ENCODE measurements around the gene EML1.
A peak's percentile ranks its signal among the peaks of the same experiment; 100 is the strongest.

The EML1 gene

DNA sequence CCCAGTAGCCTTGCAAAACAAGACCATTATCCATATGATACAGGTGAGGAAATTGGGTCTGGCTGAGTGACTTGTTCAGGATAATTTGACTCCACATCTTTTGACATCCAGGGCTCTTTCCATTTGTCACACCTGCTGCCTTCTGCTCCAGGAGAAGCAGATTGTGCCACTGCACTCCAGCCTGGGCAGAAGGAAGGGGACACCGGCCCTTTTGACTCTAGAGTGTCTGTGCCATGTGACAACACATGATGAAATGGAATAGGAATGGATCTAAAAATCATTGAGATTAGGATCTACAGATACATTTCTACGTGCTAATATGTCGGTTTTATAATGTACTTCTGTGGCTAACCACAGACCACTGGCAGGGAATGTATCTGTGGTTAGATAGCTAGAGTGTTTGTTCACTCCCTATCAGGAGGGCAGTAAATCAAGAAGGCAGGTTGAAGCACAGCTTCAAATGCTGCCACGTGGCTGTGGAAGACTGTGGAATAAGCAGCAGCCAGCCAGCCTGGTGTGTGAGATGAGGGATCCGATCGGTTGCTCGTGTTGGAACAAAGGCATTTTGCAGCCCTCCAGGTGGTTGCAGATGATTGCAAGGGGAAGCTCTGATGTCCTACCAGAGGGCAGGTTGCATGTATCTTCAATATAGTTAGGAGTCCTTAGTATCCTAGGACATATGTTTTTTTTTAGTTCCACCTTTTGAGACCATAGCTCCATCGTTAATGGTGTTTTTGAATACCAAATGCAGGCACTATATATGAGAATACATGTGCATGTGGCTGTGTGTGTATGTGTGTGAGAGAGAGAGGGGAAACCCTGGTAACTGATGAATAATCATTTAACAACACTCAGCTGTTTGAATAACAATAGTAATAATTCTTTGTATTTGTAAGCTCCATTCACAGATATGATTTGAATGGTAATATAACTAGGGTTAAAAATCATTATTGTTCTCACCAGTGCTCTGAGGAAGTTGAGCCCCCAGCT lies 28.6 kb downstream of the EML1 start:
- no peak overlapping the region for H3K4me3 ChIP-seq (ENCODE audit: control insufficient read depth, low read depth, low read length)
- TF ChIP-seq, protein P1, sequence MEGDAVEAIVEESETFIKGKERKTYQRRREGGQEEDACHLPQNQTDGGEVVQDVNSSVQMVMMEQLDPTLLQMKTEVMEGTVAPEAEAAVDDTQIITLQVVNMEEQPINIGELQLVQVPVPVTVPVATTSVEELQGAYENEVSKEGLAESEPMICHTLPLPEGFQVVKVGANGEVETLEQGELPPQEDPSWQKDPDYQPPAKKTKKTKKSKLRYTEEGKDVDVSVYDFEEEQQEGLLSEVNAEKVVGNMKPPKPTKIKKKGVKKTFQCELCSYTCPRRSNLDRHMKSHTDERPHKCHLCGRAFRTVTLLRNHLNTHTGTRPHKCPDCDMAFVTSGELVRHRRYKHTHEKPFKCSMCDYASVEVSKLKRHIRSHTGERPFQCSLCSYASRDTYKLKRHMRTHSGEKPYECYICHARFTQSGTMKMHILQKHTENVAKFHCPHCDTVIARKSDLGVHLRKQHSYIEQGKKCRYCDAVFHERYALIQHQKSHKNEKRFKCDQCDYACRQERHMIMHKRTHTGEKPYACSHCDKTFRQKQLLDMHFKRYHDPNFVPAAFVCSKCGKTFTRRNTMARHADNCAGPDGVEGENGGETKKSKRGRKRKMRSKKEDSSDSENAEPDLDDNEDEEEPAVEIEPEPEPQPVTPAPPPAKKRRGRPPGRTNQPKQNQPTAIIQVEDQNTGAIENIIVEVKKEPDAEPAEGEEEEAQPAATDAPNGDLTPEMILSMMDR (IDR thresholded peaks at IDR 0.05; ENCODE audit: control insufficient read depth, insufficient read depth, low read depth, low read length, missing control alignments), result no peak
- peak; percentile 87 for DNase-seq (ENCODE audit: low read depth)

DNA sequence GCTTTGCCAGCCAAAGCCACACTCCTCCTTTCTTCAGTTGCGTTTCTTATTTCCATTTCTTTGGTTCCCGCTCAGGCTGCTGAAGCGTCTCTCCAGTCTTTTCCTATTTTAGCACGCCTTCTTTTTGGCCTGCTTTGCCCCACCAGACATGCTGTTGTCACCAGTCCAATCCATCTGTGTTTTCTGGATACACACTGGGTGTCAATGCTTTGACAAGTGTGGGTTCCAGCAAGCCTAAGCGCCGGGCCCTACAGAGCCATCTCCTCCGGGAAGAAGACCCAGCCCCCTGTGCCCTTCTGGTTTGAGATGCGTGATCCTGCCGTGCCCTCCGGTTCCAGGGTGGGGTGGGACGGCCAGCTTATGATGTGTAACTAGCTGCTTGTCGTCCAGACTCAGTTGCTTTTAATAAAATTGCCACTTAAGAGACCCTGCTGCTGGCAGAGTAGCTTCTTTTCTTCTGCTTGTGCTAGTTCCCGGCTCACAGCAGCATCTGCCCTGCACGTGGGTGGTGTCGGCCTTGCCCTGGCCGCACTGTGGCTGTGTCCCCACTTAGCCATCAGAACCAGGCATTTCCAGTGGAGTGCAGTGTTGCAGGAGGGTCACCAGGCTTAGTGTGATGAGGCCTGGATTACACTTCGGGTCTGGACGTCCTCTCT lies 29.7 kb downstream of the EML1 start:
- TF ChIP-seq, protein P1 (IDR thresholded peaks at IDR 0.05; ENCODE audit: control insufficient read depth, insufficient read depth, low read depth, low read length, missing control alignments), result no peak
- no peak overlapping the region for H3K4me3 ChIP-seq (ENCODE audit: control insufficient read depth, low read depth, low read length)
- DNase-seq (ENCODE audit: low read depth), result no peak

GRCh38 chr14:99824776-99825175 lies 31.6 kb downstream of the EML1 start:
- TF ChIP-seq, protein P1 (IDR thresholded peaks at IDR 0.05; ENCODE audit: control insufficient read depth, insufficient read depth, low read depth, low read length, missing control alignments), result no peak
- DNase-seq (ENCODE audit: low read depth), result no peak
- H3K4me3 ChIP-seq (ENCODE audit: control insufficient read depth, low read depth, low read length), result no peak overlapping the region

DNA sequence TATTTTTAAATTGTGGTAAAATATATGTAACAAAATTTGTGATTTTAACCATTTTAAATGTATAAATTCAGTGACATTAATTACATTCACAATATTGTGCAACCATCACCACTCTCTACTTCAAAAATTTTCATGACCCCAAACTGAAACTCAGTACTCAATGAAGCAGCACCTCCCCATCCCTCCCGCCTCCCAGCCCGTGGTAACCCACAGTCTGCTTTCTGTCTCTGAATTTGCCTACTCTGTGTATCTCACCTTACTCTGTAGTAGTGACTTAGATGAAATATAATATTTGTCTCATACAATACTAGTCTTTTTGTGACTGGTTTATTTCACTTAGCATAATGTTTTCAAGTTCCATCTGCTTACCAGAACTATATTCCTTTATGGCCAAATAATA lies 36.2 kb downstream of the EML1 start:
- TF ChIP-seq, protein P1 (IDR thresholded peaks at IDR 0.05; ENCODE audit: control insufficient read depth, insufficient read depth, low read depth, low read length, missing control alignments), result no peak
- DNase-seq (ENCODE audit: low read depth), result no peak
- H3K4me3 ChIP-seq (ENCODE audit: control insufficient read depth, low read depth, low read length), result no peak overlapping the region

- TF ChIP-seq, protein P1 (IDR thresholded peaks at IDR 0.05; ENCODE audit: control insufficient read depth, insufficient read depth, low read depth, low read length, missing control alignments), result no peak
- no peak for DNase-seq (ENCODE audit: low read depth)
- H3K4me3 ChIP-seq (ENCODE audit: control insufficient read depth, low read depth, low read length), result no peak overlapping the region
Observed at GRCh38 chr14:99831303-99831702, 38.1 kb downstream of the EML1 start.

- no peak overlapping the region for H3K4me3 ChIP-seq (ENCODE audit: control insufficient read depth, low read depth, low read length)
- DNase-seq (ENCODE audit: low read depth), result no peak
- TF ChIP-seq, protein P1 (IDR thresholded peaks at IDR 0.05; ENCODE audit: control insufficient read depth, insufficient read depth, low read depth, low read length, missing control alignments), result no peak
Observed at GRCh38 chr14:99831903-99832685, 38.9 kb downstream of the EML1 start.

All from AG09309 (cell line).